RWPE2 (cell line): Measurements from ENCODE around the gene ITPR1.

Experiments
- ATAC-seq: fragments of 200-7000 bp; cut with Tn5 transposase; 3 replicates; pipeline ENCODE4 v1.9.1; 2021; ENCODE audit warnings: low read depth
- DNase-seq: peaks from one replicate; pipeline ENCODE4 v3.0.0-alpha.2; 2020; ENCODE audit warnings: low spot score
- H3K27ac ChIP-seq: fragments of 450-650 bp; 2 replicates; pipeline ENCODE4 v1.5.1; 2017; ENCODE audit warnings: mild to moderate bottlenecking; ENCODE audit not compliant: poor library complexity, severe bottlenecking
- H3K27me3 ChIP-seq: fragments of 250-450 bp; sonication (Bioruptor Pico); 2 replicates; pipeline ENCODE4 v1.5.1; 2021; ENCODE audit warnings: mild to moderate bottlenecking, moderate library complexity; ENCODE audit not compliant: insufficient read depth, poor library complexity, severe bottlenecking
- H3K36me3 ChIP-seq: fragments of 250-450 bp; sonication (Bioruptor Pico); 2 replicates; pipeline ENCODE4 v1.5.1; 2020; ENCODE audit warnings: low read depth, mild to moderate bottlenecking, moderate library complexity
- H3K4me1 ChIP-seq: fragments of 250-450 bp; sonication (Bioruptor Pico); 2 replicates; pipeline ENCODE4 v1.5.1; 2021; ENCODE audit warnings: mild to moderate bottlenecking, moderate library complexity; ENCODE audit not compliant: insufficient read depth, poor library complexity, severe bottlenecking
- H3K4me3 ChIP-seq: fragments of 250-450 bp; sonication (Bioruptor Pico); 2 replicates; pipeline ENCODE4 v1.5.1; 2021; ENCODE audit warnings: mild to moderate bottlenecking, moderate library complexity; ENCODE audit not compliant: severe bottlenecking
- H3K9me3 ChIP-seq: fragments of 250-450 bp; sonication (Bioruptor Pico); 2 replicates; pipeline ENCODE4 v1.5.1; 2021; ENCODE audit warnings: mild to moderate bottlenecking, moderate library complexity; ENCODE audit not compliant: severe bottlenecking
- CTCF ChIP-seq: fragments of 450-650 bp; IDR thresholded peaks from one replicate; pipeline ENCODE4 v1.5.1; 2017; ENCODE audit warnings: mild to moderate bottlenecking, moderate library complexity; ENCODE audit not compliant: poor library complexity, severe bottlenecking

The ITPR1 gene

GRCh38 chr3:4735243-4735642 lies 242.1 kb downstream of the ITPR1 start:
- H3K4me1 ChIP-seq = peaks cover 17% of the 10 kb centered on the region
- no peak for TF ChIP-seq CTCF
- H3K27me3 ChIP-seq = no peaks in the 10 kb centered on the region
- DNase-seq (no peak), ATAC-seq (no peak)
- H3K4me3 ChIP-seq = no peak overlapping the region
- no peaks in the 10 kb centered on the region for H3K36me3 ChIP-seq
- no peaks in the 10 kb centered on the region for H3K9me3 ChIP-seq
- no peak overlapping the region for H3K27ac ChIP-seq

- peak; percentile 86 for ATAC-seq
- H3K27me3 ChIP-seq = no peaks in the 10 kb centered on the region
- peaks cover 27% of the 10 kb centered on the region for H3K4me1 ChIP-seq
- no peaks in the 10 kb centered on the region for H3K9me3 ChIP-seq
- peak overlapping the region; percentile 32 for H3K27ac ChIP-seq
- no peak for DNase-seq
- H3K4me3 ChIP-seq = no peak overlapping the region
- no peak for TF ChIP-seq CTCF
- H3K36me3 ChIP-seq = no peaks in the 10 kb centered on the region
These were observed 243.2 kb downstream of the ITPR1 start for GRCh38 chr3:4736284-4736861.

GRCh38 chr3:4738737-4739274 lies 245.7 kb downstream of the ITPR1 start:
- TF ChIP-seq CTCF = no peak
- H3K27ac ChIP-seq = no peak overlapping the region
- H3K4me1 ChIP-seq = peaks cover 35% of the 10 kb centered on the region
- no peak overlapping the region for H3K4me3 ChIP-seq
- ATAC-seq = no peak
- no peaks in the 10 kb centered on the region for H3K36me3 ChIP-seq
- no peaks in the 10 kb centered on the region for H3K27me3 ChIP-seq
- no peaks in the 10 kb centered on the region for H3K9me3 ChIP-seq
- no peak for DNase-seq

GRCh38 chr3:4739289-4740236 lies 246.4 kb downstream of the ITPR1 start:
- no peak for DNase-seq
- Histone ChIP-seq H3K27me3 (no peaks in the 10 kb centered on the region), H3K4me1 (peaks cover 40% of the 10 kb centered on the region), H3K36me3 (no peaks in the 10 kb centered on the region), H3K9me3 (no peaks in the 10 kb centered on the region), H3K27ac (no peak overlapping the region), H3K4me3 (no peak overlapping the region)
- no peak for TF ChIP-seq CTCF
- no peak for ATAC-seq
